GM12878 (cell line): ENCODE results near the gene PKD1.
"Not testable (repeated sequence)": the region's sequence is repeated elsewhere in the genome, so short reads cannot be mapped to it uniquely, and the experiment has no call there.

Experiments
- CEBPB ChIP-seq, 2 experiments: fragments of 150-350 bp in 1 of 2; IDR thresholded peaks; 2 replicates each; pipeline ENCODE4 v1.6.1; 2012 to 2014; ENCODE audit warnings: low read depth in 2 of 2, low read length in 2 of 2, borderline replicate concordance in 1 of 2, inconsistent platforms in 1 of 2
- JUNB ChIP-seq: IDR thresholded peaks from 2 replicates; pipeline ENCODE4 v1.6.1; 2016; ENCODE audit warnings: antibody characterized with exemption, mild to moderate bottlenecking
- MYC ChIP-seq: IDR thresholded peaks from 2 replicates; pipeline ENCODE4 v1.6.1; 2011; ENCODE audit warnings: mild to moderate bottlenecking, low read length, moderate library complexity, inconsistent platforms; ENCODE audit not compliant: insufficient read depth, insufficient replicate concordance, insufficient read length, severe bottlenecking
- POLR2AphosphoS5 ChIP-seq: IDR thresholded peaks from 2 replicates; pipeline ENCODE4 v1.6.1; 2011; ENCODE audit warnings: mild to moderate bottlenecking, low read length, inconsistent platforms
- SP1 ChIP-seq: IDR thresholded peaks from one replicate; pipeline ENCODE4 v1.6.1; 2011; ENCODE audit warnings: low read depth, low read length
- TF ChIP-seq, protein P1 (sequence below), 3 experiments: IDR thresholded peaks in 2 of 3; conservative IDR thresholded peaks in 1 of 3; 2 replicates each; pipeline ENCODE4 v1.5.1; 2011; ENCODE audit warnings: low read depth in 3 of 3, low read length in 3 of 3, mild to moderate bottlenecking in 3 of 3, control low read depth in 2 of 3, moderate library complexity in 2 of 3, inconsistent platforms in 1 of 3, mixed read lengths in 1 of 3; ENCODE audit not compliant: control insufficient read depth in 2 of 3, insufficient read depth in 1 of 3; ENCODE audit errors: extremely low read depth in 1 of 3

DNA sequence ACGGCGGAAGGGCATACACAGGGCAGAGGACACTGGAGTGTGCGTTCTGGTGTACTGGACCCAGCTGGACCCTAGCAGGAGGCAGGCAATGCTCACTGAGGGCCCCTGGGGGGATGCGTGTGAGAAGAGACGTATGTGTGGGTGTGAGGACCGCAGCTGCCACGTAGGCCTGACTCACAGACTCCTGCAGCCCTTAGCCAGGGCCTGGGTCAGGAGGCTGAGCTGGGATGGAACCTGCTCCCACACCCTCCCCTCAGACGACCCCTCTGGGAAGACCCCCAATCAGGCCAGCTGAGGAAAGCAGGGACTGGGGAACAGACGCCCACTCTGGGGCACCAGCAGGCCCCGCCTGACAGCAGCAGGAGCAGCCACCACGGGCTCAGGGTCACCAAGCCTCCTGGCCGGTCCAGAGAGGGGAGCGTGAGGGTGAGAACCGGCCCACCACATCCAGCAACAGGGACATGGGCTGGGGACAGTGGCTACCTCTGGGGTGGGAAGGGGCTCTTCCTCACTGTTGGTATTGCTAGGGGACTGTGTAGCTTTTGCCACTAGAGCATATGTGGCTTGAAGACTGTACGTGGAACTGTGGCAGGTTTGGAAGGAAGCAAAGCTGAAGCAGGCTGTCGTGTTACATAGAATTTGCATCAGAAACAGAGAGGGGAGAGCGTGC is 28.4 kb downstream of the PKD1 start:
- not testable (repeated sequence) for TF ChIP-seq MYC; SP1; JUNB; CEBPB (IDR thresholded peaks at IDR 0.05; ENCODE audit: borderline replicate concordance in 1 of 2, low read depth in 2 of 2, low read length in 2 of 2); POLR2AphosphoS5
- TF ChIP-seq, protein P1, sequence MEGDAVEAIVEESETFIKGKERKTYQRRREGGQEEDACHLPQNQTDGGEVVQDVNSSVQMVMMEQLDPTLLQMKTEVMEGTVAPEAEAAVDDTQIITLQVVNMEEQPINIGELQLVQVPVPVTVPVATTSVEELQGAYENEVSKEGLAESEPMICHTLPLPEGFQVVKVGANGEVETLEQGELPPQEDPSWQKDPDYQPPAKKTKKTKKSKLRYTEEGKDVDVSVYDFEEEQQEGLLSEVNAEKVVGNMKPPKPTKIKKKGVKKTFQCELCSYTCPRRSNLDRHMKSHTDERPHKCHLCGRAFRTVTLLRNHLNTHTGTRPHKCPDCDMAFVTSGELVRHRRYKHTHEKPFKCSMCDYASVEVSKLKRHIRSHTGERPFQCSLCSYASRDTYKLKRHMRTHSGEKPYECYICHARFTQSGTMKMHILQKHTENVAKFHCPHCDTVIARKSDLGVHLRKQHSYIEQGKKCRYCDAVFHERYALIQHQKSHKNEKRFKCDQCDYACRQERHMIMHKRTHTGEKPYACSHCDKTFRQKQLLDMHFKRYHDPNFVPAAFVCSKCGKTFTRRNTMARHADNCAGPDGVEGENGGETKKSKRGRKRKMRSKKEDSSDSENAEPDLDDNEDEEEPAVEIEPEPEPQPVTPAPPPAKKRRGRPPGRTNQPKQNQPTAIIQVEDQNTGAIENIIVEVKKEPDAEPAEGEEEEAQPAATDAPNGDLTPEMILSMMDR (IDR thresholded peaks at IDR 0.05 in 2 of 3, conservative IDR thresholded peaks at IDR 0.05 in 1 of 3; ENCODE audit: control insufficient read depth in 2 of 3, extremely low read depth in 1 of 3, insufficient read depth in 1 of 3, low read depth in 3 of 3, low read length in 3 of 3): not testable (repeated sequence)
